ENCODE data around the gene WDHD1. TPM values are rescaled to one million over a fixed set of nuclear protein-coding genes. Genes with fewer than 3 reads are reported as not detected.

The WDHD1 gene
- total RNA-seq, 2 experiments from 2014 or later: 1.8 to 2.2 TPM

DNA sequence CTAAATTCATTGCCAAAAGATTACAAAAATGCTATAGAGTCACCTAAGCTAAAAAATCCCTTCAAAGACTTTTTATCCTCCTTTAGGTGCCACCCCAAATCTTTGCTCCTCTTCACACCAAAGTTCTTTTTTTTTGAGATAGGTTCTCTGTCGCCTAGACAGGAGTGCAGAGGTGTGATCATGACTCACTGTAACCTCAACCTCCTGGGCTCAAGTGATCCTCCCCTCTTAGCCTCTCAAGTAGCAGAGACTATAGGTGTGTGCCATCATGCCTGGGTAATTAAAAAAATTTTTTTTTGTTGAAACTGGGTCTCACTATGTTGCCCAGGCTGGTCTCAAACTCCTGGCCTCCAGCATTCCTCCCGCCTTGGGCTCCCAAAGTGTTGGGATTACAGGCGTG is 47.9 kb downstream of the WDHD1 start:
- Histone ChIP-seq H3K9me3 (ENCODE audit: control insufficient read depth in 1 of 2, insufficient read depth in 1 of 2, low read length in 2 of 2) (no peaks in the 10 kb centered on the region), H3K4me1 (ENCODE audit: insufficient read depth, low read length) (peaks cover 2% of the 10 kb centered on the region), H3K27ac (ENCODE audit: low read depth in 1 of 2, low read length in 2 of 2) (no peak overlapping the region), H3K27me3 (ENCODE audit: control insufficient read depth in 1 of 2, insufficient read depth in 2 of 2, low read length in 2 of 2) (no peaks in the 10 kb centered on the region), H3K36me3 (ENCODE audit: insufficient read depth, low read length) (no peaks in the 10 kb centered on the region), H3K4me3 (ENCODE audit: low read length) (no peak overlapping the region)
- H3K27ac Mint-ChIP-seq: no peak overlapping the region
- no peak for TF ChIP-seq CTCF (IDR thresholded peaks at IDR 0.05)
- intact Hi-C loops (cut with DNase I, micrococcal nuclease): no loop called here
- ChIA-PET CTCF (no interaction called here), POLR2A (no interaction called here)
- no peak for ATAC-seq (ENCODE audit: poor library complexity)
- no peaks in the 10 kb centered on the region for H3K27me3 Mint-ChIP-seq
- H3K4me1 Mint-ChIP-seq (ENCODE audit: low read depth): no peaks in the 10 kb centered on the region
- no peaks in the 10 kb centered on the region for H3K9me3 Mint-ChIP-seq
- no peak for DNase-seq
- peaks cover 4% of the 10 kb centered on the region for H3K36me3 Mint-ChIP-seq (ENCODE audit: low read depth)
- no peak overlapping the region for H3K4me3 Mint-ChIP-seq

GRCh38 chr14:54976316-54976715 is 50.6 kb downstream of the WDHD1 start:
- CTCF ChIA-PET: no interaction called here
- POLR2A ChIA-PET: no interaction called here
- H3K4me3 Mint-ChIP-seq: no peak overlapping the region

GRCh38 chr14:54975856-54976255 is 51.0 kb downstream of the WDHD1 start:
- no peaks in the 10 kb centered on the region for H3K9me3 ChIP-seq (ENCODE audit: control insufficient read depth in 1 of 2, insufficient read depth in 1 of 2, low read length in 2 of 2)
- intact Hi-C loops (cut with DNase I, micrococcal nuclease): no loop called here
- H3K27ac Mint-ChIP-seq: no peak overlapping the region
- no peaks in the 10 kb centered on the region for H3K9me3 Mint-ChIP-seq
- ATAC-seq (ENCODE audit: poor library complexity) (no peak), DNase-seq (no peak)
- ChIA-PET POLR2A (no interaction called here), CTCF (no interaction called here)
- no peaks in the 10 kb centered on the region for H3K27me3 ChIP-seq (ENCODE audit: control insufficient read depth in 1 of 2, insufficient read depth in 2 of 2, low read length in 2 of 2)
- H3K36me3 ChIP-seq (ENCODE audit: insufficient read depth, low read length): no peaks in the 10 kb centered on the region
- TF ChIP-seq CTCF (IDR thresholded peaks at IDR 0.05): no peak
- H3K36me3 Mint-ChIP-seq (ENCODE audit: low read depth): peaks cover 4% of the 10 kb centered on the region
- peaks cover 2% of the 10 kb centered on the region for H3K4me1 ChIP-seq (ENCODE audit: insufficient read depth, low read length)
- no peak overlapping the region for H3K4me3 Mint-ChIP-seq
- H3K4me3 ChIP-seq (ENCODE audit: low read length): no peak overlapping the region
- H3K27me3 Mint-ChIP-seq: no peaks in the 10 kb centered on the region
- H3K27ac ChIP-seq (ENCODE audit: low read depth in 1 of 2, low read length in 2 of 2): no peak overlapping the region
- H3K4me1 Mint-ChIP-seq (ENCODE audit: low read depth): no peaks in the 10 kb centered on the region

More at GRCh38 chr14:54976316-54976715, 50.6 kb downstream of the WDHD1 start:
- no peaks in the 10 kb centered on the region for H3K27me3 Mint-ChIP-seq
- no peaks in the 10 kb centered on the region for H3K9me3 ChIP-seq (ENCODE audit: control insufficient read depth in 1 of 2, insufficient read depth in 1 of 2, low read length in 2 of 2)
- peaks cover 4% of the 10 kb centered on the region for H3K36me3 Mint-ChIP-seq (ENCODE audit: low read depth)
- no peaks in the 10 kb centered on the region for H3K9me3 Mint-ChIP-seq
- H3K4me1 ChIP-seq (ENCODE audit: insufficient read depth, low read length): peaks cover 2% of the 10 kb centered on the region
- ATAC-seq (ENCODE audit: poor library complexity) (no peak), DNase-seq (no peak)
- H3K4me3 ChIP-seq (ENCODE audit: low read length): no peak overlapping the region
- TF ChIP-seq CTCF (IDR thresholded peaks at IDR 0.05): no peak
- H3K27me3 ChIP-seq (ENCODE audit: control insufficient read depth in 1 of 2, insufficient read depth in 2 of 2, low read length in 2 of 2): no peaks in the 10 kb centered on the region
- H3K27ac Mint-ChIP-seq: no peak overlapping the region
- no peaks in the 10 kb centered on the region for H3K4me1 Mint-ChIP-seq (ENCODE audit: low read depth)
- H3K27ac ChIP-seq (ENCODE audit: low read depth in 1 of 2, low read length in 2 of 2): no peak overlapping the region
- intact Hi-C loops (cut with DNase I, micrococcal nuclease): no loop called here
- H3K36me3 ChIP-seq (ENCODE audit: insufficient read depth, low read length): no peaks in the 10 kb centered on the region

All from CD4-positive, alpha-beta T cell (primary cell).